ENCODE data around the gene TEX2. TPM values are rescaled to one million over a fixed set of nuclear protein-coding genes. Genes with fewer than 3 reads are reported as not detected.

TEX2 gene
- total and polyA plus RNA-seq, 2 of the 13 experiments (the other 11 are each of a cell fraction or from before 2014, with no cell fraction given): 21.4 to 37.7 TPM

GRCh38 chr17:64145751-64146417 lies 117.2 kb downstream of the TEX2 start (continued):
- peak; percentile 73; the same call in 1 of the 2 replicates for TF ChIP-seq CHCHD3 (CRISPR knock-in tag; IDR thresholded peaks at IDR 0.05)
- no peak for TF ChIP-seq GLMP (CRISPR knock-in tag; IDR thresholded peaks at IDR 0.05; ENCODE audit: borderline replicate concordance)
- TF ChIP-seq, protein P1, sequence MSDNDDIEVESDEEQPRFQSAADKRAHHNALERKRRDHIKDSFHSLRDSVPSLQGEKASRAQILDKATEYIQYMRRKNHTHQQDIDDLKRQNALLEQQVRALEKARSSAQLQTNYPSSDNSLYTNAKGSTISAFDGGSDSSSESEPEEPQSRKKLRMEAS (IDR thresholded peaks at IDR 0.05): peak; percentile 92
- TF ChIP-seq, protein P2, sequence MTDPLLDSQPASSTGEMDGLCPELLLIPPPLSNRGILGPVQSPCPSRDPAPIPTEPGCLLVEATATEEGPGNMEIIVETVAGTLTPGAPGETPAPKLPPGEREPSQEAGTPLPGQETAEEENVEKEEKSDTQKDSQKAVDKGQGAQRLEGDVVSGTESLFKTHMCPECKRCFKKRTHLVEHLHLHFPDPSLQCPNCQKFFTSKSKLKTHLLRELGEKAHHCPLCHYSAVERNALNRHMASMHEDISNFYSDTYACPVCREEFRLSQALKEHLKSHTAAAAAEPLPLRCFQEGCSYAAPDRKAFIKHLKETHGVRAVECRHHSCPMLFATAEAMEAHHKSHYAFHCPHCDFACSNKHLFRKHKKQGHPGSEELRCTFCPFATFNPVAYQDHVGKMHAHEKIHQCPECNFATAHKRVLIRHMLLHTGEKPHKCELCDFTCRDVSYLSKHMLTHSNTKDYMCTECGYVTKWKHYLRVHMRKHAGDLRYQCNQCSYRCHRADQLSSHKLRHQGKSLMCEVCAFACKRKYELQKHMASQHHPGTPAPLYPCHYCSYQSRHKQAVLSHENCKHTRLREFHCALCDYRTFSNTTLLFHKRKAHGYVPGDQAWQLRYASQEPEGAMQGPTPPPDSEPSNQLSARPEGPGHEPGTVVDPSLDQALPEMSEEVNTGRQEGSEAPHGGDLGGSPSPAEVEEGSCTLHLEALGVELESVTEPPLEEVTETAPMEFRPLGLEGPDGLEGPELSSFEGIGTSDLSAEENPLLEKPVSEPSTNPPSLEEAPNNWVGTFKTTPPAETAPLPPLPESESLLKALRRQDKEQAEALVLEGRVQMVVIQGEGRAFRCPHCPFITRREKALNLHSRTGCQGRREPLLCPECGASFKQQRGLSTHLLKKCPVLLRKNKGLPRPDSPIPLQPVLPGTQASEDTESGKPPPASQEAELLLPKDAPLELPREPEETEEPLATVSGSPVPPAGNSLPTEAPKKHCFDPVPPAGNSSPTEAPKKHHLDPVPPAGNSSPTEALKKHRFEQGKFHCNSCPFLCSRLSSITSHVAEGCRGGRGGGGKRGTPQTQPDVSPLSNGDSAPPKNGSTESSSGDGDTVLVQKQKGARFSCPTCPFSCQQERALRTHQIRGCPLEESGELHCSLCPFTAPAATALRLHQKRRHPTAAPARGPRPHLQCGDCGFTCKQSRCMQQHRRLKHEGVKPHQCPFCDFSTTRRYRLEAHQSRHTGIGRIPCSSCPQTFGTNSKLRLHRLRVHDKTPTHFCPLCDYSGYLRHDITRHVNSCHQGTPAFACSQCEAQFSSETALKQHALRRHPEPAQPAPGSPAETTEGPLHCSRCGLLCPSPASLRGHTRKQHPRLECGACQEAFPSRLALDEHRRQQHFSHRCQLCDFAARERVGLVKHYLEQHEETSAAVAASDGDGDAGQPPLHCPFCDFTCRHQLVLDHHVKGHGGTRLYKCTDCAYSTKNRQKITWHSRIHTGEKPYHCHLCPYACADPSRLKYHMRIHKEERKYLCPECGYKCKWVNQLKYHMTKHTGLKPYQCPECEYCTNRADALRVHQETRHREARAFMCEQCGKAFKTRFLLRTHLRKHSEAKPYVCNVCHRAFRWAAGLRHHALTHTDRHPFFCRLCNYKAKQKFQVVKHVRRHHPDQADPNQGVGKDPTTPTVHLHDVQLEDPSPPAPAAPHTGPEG (CRISPR knock-in tag; IDR thresholded peaks at IDR 0.05): peak; percentile 85
- TF ChIP-seq KMT2A (CRISPR knock-in tag; IDR thresholded peaks at IDR 0.05): peak; percentile 80
- TF ChIP-seq BCL3 (CRISPR knock-in tag; IDR thresholded peaks at IDR 0.05): peak; percentile 66
- TF ChIP-seq ZNF614 (CRISPR knock-in tag; IDR thresholded peaks at IDR 0.05; ENCODE audit: borderline replicate concordance): peak; percentile 64; the same call in 1 of the 2 replicates
- peak; percentile 92; the same call in 1 of the 2 replicates for TF ChIP-seq MIXL1 (CRISPR knock-in tag; IDR thresholded peaks at IDR 0.05)
- 0 out of 2 replicates have a peak, but pooled peaks have one; percentile 65 for TF ChIP-seq ZSCAN29 (CRISPR knock-in tag; conservative IDR thresholded peaks at IDR 0.05)
- peak; percentile 94 for TF ChIP-seq ZNF138 (CRISPR knock-in tag; IDR thresholded peaks at IDR 0.05; ENCODE audit: low read depth)
- no peak for TF ChIP-seq ZBTB1 (CRISPR knock-in tag; IDR thresholded peaks at IDR 0.05; ENCODE audit: borderline replicate concordance)
- peak; percentile 71; the same call in 1 of the 2 replicates for TF ChIP-seq CBX2 (IDR thresholded peaks at IDR 0.05; ENCODE audit: low read depth, low read length)
- TF ChIP-seq CBX2 (CRISPR knock-in tag; IDR thresholded peaks at IDR 0.05; ENCODE audit: low read depth): no peak
- TF ChIP-seq MAF1 (CRISPR knock-in tag; IDR thresholded peaks at IDR 0.05; ENCODE audit: borderline replicate concordance): peak; percentile 61; the same call in 1 of the 2 replicates
- TF ChIP-seq KLF12 (CRISPR knock-in tag; IDR thresholded peaks at IDR 0.05; ENCODE audit: borderline replicate concordance): peak; percentile 35; the same call in 1 of the 2 replicates
- peak; percentile 99 for TF ChIP-seq SRSF1 (optimal IDR thresholded peaks at IDR 0.05; ENCODE audit: low read depth, low read length)
- peak; percentile 91 for TF ChIP-seq THAP11 (CRISPR knock-in tag; IDR thresholded peaks at IDR 0.05)
- peak; percentile 31; the same call in 1 of the 2 replicates for TF ChIP-seq MYNN (CRISPR knock-in tag; IDR thresholded peaks at IDR 0.05; ENCODE audit: low read depth)
- peak; percentile 94; the same call in 1 of the 2 replicates for TF ChIP-seq ZNF775 (CRISPR knock-in tag; IDR thresholded peaks at IDR 0.05; ENCODE audit: borderline replicate concordance)
- no peak for TF ChIP-seq PCBP2 (optimal IDR thresholded peaks at IDR 0.05; ENCODE audit: low read depth, low read length, poor library complexity, severe bottlenecking)
- peak; percentile 70; the same call in 1 of the 2 replicates for TF ChIP-seq SMAD1 (CRISPR knock-in tag; IDR thresholded peaks at IDR 0.05; ENCODE audit: borderline replicate concordance, low read depth)
- 0 out of 2 replicates have a peak, but pooled peaks have one; percentile 17 for TF ChIP-seq ZNF564 (CRISPR knock-in tag; IDR thresholded peaks at IDR 0.05)

All from HepG2 (cell line).